WTC11 (cell line): ENCODE measurements around the gene SPINT1. TPM values are rescaled to one million over a fixed set of nuclear protein-coding genes. Genes with fewer than 3 reads are reported as not detected.

Experiments
- ATAC-seq: fragments of 200-7000 bp; cut with Tn5 transposase; 2 replicates; pipeline ENCODE4 v1.10.0; 2021; ENCODE audit warnings: mild to moderate bottlenecking, moderate library complexity
- CTCF ChIA-PET: fragments of 300-600 bp; sonication (Branson Sonifier 250); formaldehyde crosslinking; loops from one replicate; lab custom pipeline; 2021; ENCODE audit warnings: antibody characterized with exemption; lab: Charles Lee
- POLR2A ChIA-PET: fragments of 350-600 bp; sonication (Branson Sonifier 250); formaldehyde crosslinking; loops from one replicate; lab custom pipeline; 2021; ENCODE audit warnings: antibody characterized with exemption; lab: Charles Lee
- DNase-seq: peaks from one replicate; pipeline ENCODE4 v3.0.0; 2021; ENCODE audit warnings: low spot score
- H3K27ac Mint-ChIP-seq: 2 replicates; pipeline ENCODE4 v1.8.0; 2021; ENCODE audit warnings: mixed read lengths
- H3K27me3 Mint-ChIP-seq: 2 replicates; pipeline ENCODE4 v1.8.0; 2021; ENCODE audit warnings: low read depth, mild to moderate bottlenecking, moderate library complexity, mixed read lengths
- H3K36me3 Mint-ChIP-seq: 2 replicates; pipeline ENCODE4 v1.8.0; 2021; ENCODE audit warnings: mixed read lengths
- H3K4me1 Mint-ChIP-seq: 2 replicates; pipeline ENCODE4 v1.8.0; 2022; ENCODE audit warnings: mixed read lengths
- H3K4me3 Mint-ChIP-seq: 2 replicates; pipeline ENCODE4 v1.8.0; 2021; ENCODE audit warnings: mild to moderate bottlenecking, moderate library complexity, mixed read lengths
- H3K9me3 Mint-ChIP-seq: 2 replicates; pipeline ENCODE4 v1.8.0; 2021; ENCODE audit warnings: mixed read lengths
- ATF1 ChIP-seq: sonication (generic); formaldehyde crosslinking; IDR thresholded peaks from 2 replicates; pipeline ENCODE4 v1.8.1; 2023; ENCODE audit warnings: mild to moderate bottlenecking, moderate library complexity, missing genetic modification reagents
- CDX4 ChIP-seq: fragments of 250-450 bp; sonication (Bioruptor Pico); IDR thresholded peaks from 2 replicates; pipeline ENCODE4 v1.9.0; 2021; ENCODE audit warnings: moderate library complexity, mild to moderate bottlenecking, inconsistent platforms, borderline replicate concordance
- ELF4 ChIP-seq: sonication (generic); formaldehyde crosslinking; IDR thresholded peaks from 2 replicates; pipeline ENCODE4 v1.8.1; 2022; ENCODE audit warnings: low read depth, mild to moderate bottlenecking, moderate library complexity, missing genetic modification reagents
- ESRRA ChIP-seq: sonication (generic); formaldehyde crosslinking; IDR thresholded peaks from 2 replicates; pipeline ENCODE4 v1.8.1; 2022; ENCODE audit warnings: mild to moderate bottlenecking, missing genetic modification reagents, borderline replicate concordance
- GTF2I ChIP-seq: fragments of 250-450 bp; sonication (Bioruptor Pico); conservative IDR thresholded peaks from 2 replicates; pipeline ENCODE4 v1.4.0; 2021; ENCODE audit warnings: mild to moderate bottlenecking
- HMGA2 ChIP-seq: fragments of 250-450 bp; sonication (Bioruptor Pico); IDR thresholded peaks from 2 replicates; pipeline ENCODE4 v1.4.0; 2021; ENCODE audit warnings: mild to moderate bottlenecking, moderate library complexity
- IRF1 ChIP-seq: sonication (generic); formaldehyde crosslinking; IDR thresholded peaks from 2 replicates; pipeline ENCODE4 v1.8.0; 2023; ENCODE audit warnings: missing genetic modification reagents
- MYBL2 ChIP-seq: sonication (generic); formaldehyde crosslinking; IDR thresholded peaks from 2 replicates; pipeline ENCODE4 v1.8.1; 2023; ENCODE audit warnings: mild to moderate bottlenecking, moderate library complexity, missing genetic modification reagents
- NFATC4 ChIP-seq: fragments of 250-450 bp; sonication (Bioruptor Pico); IDR thresholded peaks from 2 replicates; pipeline ENCODE4 v1.9.0; 2021; ENCODE audit warnings: mild to moderate bottlenecking
- NFYB ChIP-seq: sonication (generic); formaldehyde crosslinking; conservative IDR thresholded peaks from 2 replicates; pipeline ENCODE4 v1.8.0; 2022; ENCODE audit warnings: low read depth, missing genetic modification reagents
- RORB ChIP-seq: fragments of 250-450 bp; sonication (Bioruptor Pico); IDR thresholded peaks from 2 replicates; pipeline ENCODE4 v1.9.0; 2021; ENCODE audit warnings: mild to moderate bottlenecking
- SMAD3 ChIP-seq: sonication (generic); formaldehyde crosslinking; IDR thresholded peaks from 2 replicates; pipeline ENCODE4 v1.8.0; 2022; ENCODE audit warnings: missing genetic modification reagents, mild to moderate bottlenecking, borderline replicate concordance
- SP1 ChIP-seq: sonication (generic); formaldehyde crosslinking; conservative IDR thresholded peaks from 2 replicates; pipeline ENCODE4 v1.8.1; 2022; ENCODE audit warnings: missing genetic modification reagents
- STAT6 ChIP-seq: sonication (generic); formaldehyde crosslinking; conservative IDR thresholded peaks from 2 replicates; pipeline ENCODE4 v1.8.1; 2023; ENCODE audit warnings: mild to moderate bottlenecking, low read depth, missing genetic modification reagents, moderate library complexity
- ZNF232 ChIP-seq: sonication (generic); formaldehyde crosslinking; IDR thresholded peaks from 2 replicates; pipeline ENCODE4 v1.8.0; 2022; ENCODE audit warnings: mild to moderate bottlenecking, missing genetic modification reagents
- ZNF281 ChIP-seq: sonication (generic); formaldehyde crosslinking; IDR thresholded peaks from 2 replicates; pipeline ENCODE4 v1.8.0; 2023; ENCODE audit warnings: mild to moderate bottlenecking, missing genetic modification reagents
- ZNF396 ChIP-seq: fragments of 250-450 bp; sonication (Bioruptor Pico); IDR thresholded peaks from 2 replicates; pipeline ENCODE4 v1.8.0; 2021; ENCODE audit warnings: mild to moderate bottlenecking, moderate library complexity, borderline replicate concordance
- ZNF425 ChIP-seq: fragments of 250-450 bp; sonication (Bioruptor Pico); conservative IDR thresholded peaks from 2 replicates; pipeline ENCODE4 v1.9.0; 2021; ENCODE audit warnings: mild to moderate bottlenecking
- ZNF532 ChIP-seq: fragments of 250-450 bp; sonication (Bioruptor Pico); IDR thresholded peaks from 2 replicates; pipeline ENCODE4 v1.9.0; 2021; ENCODE audit warnings: mild to moderate bottlenecking, borderline replicate concordance
- total RNA-seq: library from RNA; stranded (reverse); gene quantifications from 3 replicates; pipeline ENCODE4 v1.2.3, GENCODE V29; 2021

Gene SPINT1
- total RNA-seq, 1 experiment from 2014 or later = 140 TPM

- H3K36me3 Mint-ChIP-seq = peaks cover 8% of the 10 kb centered on the region
- CTCF ChIA-PET = interaction anchor here (0.6 to 1.5 kb wide), 8 partner anchors 9 to 531 kb away, joined by 3 to 11 read pairs (median 4); partner anchors contain the start of gene GCHFR
- TF ChIP-seq GTF2I (CRISPR knock-in tag) (no peak), IRF1 (CRISPR knock-in tag) (no peak), SMAD3 (CRISPR knock-in tag) (no peak), MYBL2 (no peak), ATF1 (CRISPR knock-in tag) (no peak), NFATC4 (CRISPR knock-in tag) (no peak), ZNF281 (CRISPR knock-in tag) (no peak), ELF4 (CRISPR knock-in tag) (no peak), ZNF396 (CRISPR knock-in tag) (no peak), STAT6 (CRISPR knock-in tag) (no peak), SP1 (CRISPR knock-in tag) (no peak), ZNF532 (no peak), ZNF425 (CRISPR knock-in tag) (no peak), NFYB (CRISPR knock-in tag) (no peak), CDX4 (CRISPR knock-in tag) (no peak), ESRRA (CRISPR knock-in tag) (no peak), HMGA2 (no peak), ZNF232 (no peak), RORB (no peak)
- DNase-seq (no peak), ATAC-seq (no peak)
- H3K27me3 Mint-ChIP-seq = no peaks in the 10 kb centered on the region
- no peak overlapping the region for H3K27ac Mint-ChIP-seq
- POLR2A ChIA-PET = interaction anchor here (0.5 to 0.6 kb wide), 2 partner anchors 127 to 238 kb away, joined by 3 to 6 read pairs; no protein-coding TSS in a partner anchor
- H3K4me3 Mint-ChIP-seq = no peak overlapping the region
- H3K9me3 Mint-ChIP-seq = no peaks in the 10 kb centered on the region
- peaks cover 40% of the 10 kb centered on the region for H3K4me1 Mint-ChIP-seq
Observed at GRCh38 chr15:40803688-40804087, 40.2 kb upstream of the SPINT1 start.
